ENCODE data around the gene TTYH3.
A peak's percentile ranks its signal among the peaks of the same experiment; 100 is the strongest.

Gene TTYH3

DNA sequence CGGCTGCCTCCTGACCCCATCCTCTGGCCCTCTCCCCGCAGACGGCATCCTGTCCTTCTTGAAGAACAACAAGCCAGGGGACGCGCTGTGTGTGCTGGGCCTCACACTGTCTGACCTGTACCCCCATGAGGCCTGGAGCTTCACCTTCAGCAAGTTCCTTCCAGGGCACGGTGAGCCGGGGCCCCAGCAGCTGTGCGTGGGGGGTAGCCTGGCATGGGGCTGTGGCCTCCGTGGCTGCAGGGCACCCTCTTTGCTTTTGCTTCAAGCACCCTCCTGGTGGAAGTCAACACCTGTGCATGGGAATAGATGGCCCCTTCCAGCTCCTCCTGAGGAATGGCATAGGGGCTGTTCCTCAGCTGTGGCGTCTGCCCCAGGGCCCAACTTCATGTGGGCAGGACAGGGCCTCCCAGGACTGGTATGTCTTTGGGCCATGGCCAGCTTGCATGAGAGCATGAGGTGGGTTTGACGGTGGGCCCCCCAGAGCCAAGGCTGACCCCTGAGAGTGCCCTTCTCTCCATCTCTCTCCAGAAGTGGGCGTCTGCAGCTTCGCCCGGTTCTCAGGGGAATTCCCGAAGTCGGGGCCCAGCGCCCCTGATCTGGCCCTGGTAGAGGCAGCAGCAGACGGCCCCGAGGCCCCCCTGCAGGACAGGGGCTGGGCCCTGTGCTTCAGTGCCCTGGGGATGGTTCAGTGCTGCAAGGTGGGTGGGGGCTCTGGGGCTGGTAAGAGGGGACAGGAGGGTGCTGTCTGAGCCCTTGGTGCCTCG, 76.9 kb downstream of the TTYH3 start:
- no peak for DNase-seq (ENCODE audit: low read depth)

DNA sequence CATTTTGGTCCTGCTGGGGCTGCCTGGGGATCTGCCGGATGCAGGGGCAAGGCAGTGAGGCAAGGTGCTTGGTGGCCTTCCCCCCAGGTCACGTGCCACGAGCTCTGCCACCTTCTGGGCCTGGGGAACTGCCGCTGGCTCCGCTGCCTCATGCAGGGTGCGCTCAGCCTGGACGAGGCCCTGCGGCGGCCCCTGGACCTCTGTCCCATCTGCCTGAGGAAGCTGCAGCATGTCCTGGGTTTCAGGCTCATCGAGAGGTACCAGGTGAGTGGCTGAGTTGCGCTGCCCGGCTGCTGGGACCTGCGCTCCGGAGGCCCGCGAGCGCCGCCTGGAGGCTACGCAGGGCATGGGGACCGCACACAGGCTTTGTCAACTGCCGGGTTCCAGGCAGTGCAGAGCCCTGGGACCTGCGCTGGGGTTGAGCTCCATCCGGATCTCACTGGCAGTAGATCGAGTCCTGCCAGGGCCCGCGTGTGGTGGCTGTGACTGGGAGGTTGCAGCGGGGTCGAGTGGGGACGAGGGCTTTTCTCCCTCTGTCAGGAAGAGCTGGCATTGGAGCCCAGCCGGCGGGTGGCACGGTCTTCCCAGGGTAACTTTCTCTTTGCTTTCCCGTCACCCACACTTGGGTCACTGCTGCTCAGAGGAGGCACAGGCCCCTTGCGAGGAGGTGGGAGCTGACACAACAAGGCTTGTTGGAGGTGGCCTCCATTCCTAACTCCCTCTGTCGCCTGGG, 77.9 kb downstream of the TTYH3 start:
- DNase-seq (ENCODE audit: low read depth): no peak

DNA sequence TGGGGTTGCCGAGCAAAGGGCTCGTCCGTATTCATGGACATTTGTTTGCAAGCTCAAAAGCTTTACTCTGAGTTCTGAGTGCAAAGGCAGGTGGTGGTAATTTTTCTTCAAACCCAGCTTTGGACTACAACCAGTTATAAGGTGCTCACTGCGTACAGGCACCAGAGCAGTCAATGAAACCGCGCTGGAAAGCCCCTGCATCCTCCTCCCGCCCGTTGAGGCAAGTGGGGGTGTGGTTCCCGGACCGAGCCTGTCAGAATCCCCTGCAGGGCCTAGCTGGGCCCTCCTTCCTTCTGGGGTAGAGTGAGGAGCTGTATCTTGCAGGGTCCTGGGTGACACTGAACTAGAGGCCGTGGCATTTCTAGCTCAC, 78.5 kb downstream of the TTYH3 start:
- DNase-seq (ENCODE audit: low read depth): no peak

DNA sequence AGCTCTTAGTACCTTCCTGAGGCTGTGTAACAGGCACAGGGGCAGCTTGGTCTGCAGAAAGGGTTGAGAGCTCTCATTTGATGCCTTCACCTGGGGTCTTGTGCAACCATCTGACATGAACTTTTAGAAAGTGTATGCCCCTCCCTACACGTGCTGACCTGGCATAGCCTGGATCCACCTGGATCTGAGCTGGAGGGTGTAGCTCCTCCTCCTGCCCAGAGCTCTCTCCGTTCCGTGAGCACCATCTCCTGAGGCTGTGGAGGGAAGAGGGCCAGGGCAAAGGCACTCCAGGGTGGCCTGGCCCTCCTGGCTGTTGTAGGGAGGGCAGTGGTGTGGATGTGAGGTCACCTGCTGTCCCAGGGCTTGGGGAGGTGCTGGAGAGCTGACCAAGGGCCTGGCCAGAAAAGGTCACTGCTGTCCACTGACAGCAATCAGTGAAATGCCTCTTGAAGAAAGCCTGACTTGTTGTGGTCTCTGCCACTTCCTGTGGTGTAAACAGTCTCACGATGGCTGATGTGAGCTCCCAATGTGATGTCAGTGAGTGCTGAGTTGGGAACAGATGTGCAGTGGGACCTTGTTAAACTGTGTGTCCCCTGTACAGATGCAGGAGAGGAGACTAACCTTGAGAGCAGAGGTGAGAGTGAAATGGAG, 79.2 kb downstream of the TTYH3 start:
- peak; percentile 34 for DNase-seq (ENCODE audit: low read depth)

DNA sequence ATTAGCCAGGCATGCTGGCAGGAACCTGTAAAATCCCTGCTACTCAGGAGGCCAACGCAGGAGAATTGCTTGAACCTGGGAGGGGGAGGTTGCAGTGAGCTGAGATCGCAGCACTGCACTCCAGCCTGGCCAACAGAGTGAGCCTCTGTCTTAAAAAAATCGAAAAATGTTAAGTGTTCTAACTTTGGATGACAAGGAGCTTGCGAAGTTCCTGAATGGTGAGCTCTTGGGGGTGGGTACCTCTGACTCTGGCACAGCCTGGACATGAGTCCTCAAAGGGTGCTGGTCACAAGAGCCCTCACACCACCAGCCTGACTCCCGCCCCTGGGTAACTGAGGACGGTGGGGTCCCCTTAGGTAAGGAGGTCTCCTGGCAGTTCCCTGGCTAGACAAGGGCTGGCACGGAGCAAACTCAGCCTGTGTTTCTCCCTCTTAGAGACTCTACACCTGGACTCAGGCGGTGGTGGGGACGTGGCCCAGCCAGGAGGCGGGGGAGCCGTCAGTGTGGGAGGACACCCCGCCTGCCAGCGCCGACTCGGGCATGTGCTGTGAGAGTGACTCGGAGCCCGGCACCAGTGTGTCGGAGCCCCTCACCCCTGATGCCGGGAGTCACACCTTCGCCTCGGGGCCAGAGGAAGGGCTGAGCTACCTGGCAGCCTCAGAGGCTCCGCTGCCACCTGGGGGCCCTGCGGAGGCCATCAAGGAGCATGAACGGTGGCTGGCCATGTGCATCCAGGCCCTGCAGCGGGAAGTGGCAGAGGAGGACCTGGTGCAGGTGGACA, 80.3 kb downstream of the TTYH3 start:
- DNase-seq (ENCODE audit: low read depth): no peak

DNA sequence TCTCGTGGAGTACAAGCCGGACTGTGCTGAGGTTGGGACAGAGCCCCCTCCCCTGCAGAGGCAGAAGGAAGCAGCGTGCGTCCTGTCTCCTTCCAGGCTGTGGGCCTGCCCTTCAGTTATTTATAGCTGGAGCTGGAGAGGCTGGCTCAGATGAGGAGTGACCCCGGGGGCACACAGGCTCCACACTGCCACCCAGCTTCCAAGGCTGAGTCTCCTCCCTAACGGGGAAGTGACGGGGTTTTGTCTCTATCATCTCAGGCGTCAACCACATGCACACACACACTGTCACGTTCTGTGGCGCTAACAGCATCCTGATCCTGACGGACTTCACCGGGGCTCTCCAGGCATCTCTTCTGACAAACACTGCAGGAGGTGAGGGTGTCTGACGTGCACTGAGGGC, 81.6 kb downstream of the TTYH3 start:
- no peak for DNase-seq (ENCODE audit: low read depth)

DNA sequence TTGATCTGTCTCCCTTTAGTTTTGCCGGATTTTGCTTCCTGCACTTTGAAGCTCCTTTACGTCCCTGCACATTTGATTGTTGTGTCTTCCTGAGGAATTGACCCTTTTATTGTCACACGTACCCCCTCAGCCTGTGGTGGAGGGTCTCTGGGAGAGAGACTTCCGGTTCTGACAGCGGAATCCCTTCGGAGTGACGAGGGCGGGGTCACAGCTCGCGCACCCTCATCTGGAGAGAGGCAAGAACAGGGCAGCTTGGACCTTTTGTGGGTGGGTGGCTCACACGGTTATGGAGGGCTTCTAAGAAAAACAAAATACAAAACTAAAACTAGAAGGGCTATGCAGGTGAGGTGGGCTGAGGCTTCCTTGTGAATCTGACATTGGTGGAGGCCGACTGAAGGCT, 82.2 kb downstream of the TTYH3 start:
- DNase-seq (ENCODE audit: low read depth): no peak
